ENCODE data around the gene AP2A2. TPM values are rescaled to one million over a fixed set of nuclear protein-coding genes. Genes with fewer than 3 reads are reported as not detected.
A peak's percentile ranks its signal among the peaks of the same experiment; 100 is the strongest.

AP2A2 gene

GRCh38 chr11:1060410-1060809 is 134.7 kb downstream of the AP2A2 start:
- H3K18ac ChIP-seq (ENCODE audit: low read length) = peak overlapping the region; percentile 91
- H3K79me1 ChIP-seq (ENCODE audit: low read depth, low read length) = no peaks in the 10 kb centered on the region
- H2BK12ac ChIP-seq (ENCODE audit: low read length) = no peak overlapping the region
- H4K91ac ChIP-seq (ENCODE audit: low read depth, low read length, poor library complexity) = no peak overlapping the region
- no peak overlapping the region for H2AFZ ChIP-seq (ENCODE audit: low read length)
- H3K27ac ChIP-seq (replicated peaks; ENCODE audit: low read length) = peak overlapping the region; percentile 68
- H3K4me1 ChIP-seq (ENCODE audit: control insufficient read depth in 2 of 2, insufficient read depth in 1 of 2, low read depth in 1 of 2, low read length in 2 of 2) = peaks cover 0 to 9% of the 10 kb centered on the region in 2 donors
- no peak overlapping the region for H2BK120ac ChIP-seq (ENCODE audit: low read depth, low read length)
- DNase-seq (ENCODE audit: low spot score) = peak; percentile 31
- H3K27me3 ChIP-seq (ENCODE audit: control insufficient read depth in 3 of 3, insufficient read depth in 3 of 3, low read depth in 1 of 3, low read length in 3 of 3) = peaks cover 0 to 12% (median 0%) of the 10 kb centered on the region in 3 experiments
- no peak overlapping the region for H2BK5ac ChIP-seq (ENCODE audit: low read length)
- H3K9ac ChIP-seq (ENCODE audit: low read depth, low read length, poor library complexity) = peak overlapping the region; percentile 38
- H3K23ac ChIP-seq (ENCODE audit: low read depth, low read length, poor library complexity) = no peak overlapping the region
- no peak overlapping the region for H2AK5ac ChIP-seq (ENCODE audit: low read depth, low read length)
- no peak overlapping the region for H3K4me3 ChIP-seq (ENCODE audit: low read length in 2 of 2)
- no peak overlapping the region for H4K8ac ChIP-seq (ENCODE audit: low read depth, low read length)
- no CpG with 5 or more reads among the region's 16 CpGs for WGBS, 2 donors (ENCODE audit: extremely low coverage in 2 of 2, insufficient read length in 2 of 2, insufficient replicate concordance in 1 of 2)
- H3K14ac ChIP-seq (ENCODE audit: low read length) = no peak overlapping the region
- no peak overlapping the region for H2BK15ac ChIP-seq (ENCODE audit: low read length)
- no peak overlapping the region for H3K4ac ChIP-seq (ENCODE audit: low read length)
- peaks cover 4 to 8% of the 10 kb centered on the region in 2 donors for H3K9me3 ChIP-seq (replicated peaks in 1 of 2; ENCODE audit: control insufficient read depth in 2 of 2, insufficient read depth in 1 of 2, low read depth in 1 of 2, low read length in 2 of 2)
- H3K4me2 ChIP-seq (ENCODE audit: insufficient read depth, low read length, poor library complexity, severe bottlenecking) = no peak overlapping the region
- no peaks in the 10 kb centered on the region for H3K36me3 ChIP-seq (replicated peaks in 1 of 2; ENCODE audit: control insufficient read depth in 2 of 2, insufficient read depth in 2 of 2, low read length in 2 of 2)

GRCh38 chr11:1060852-1061616 is 135.4 kb downstream of the AP2A2 start:
- no peak for DNase-seq (ENCODE audit: low spot score)
- H3K23ac ChIP-seq (ENCODE audit: low read depth, low read length, poor library complexity) = no peak overlapping the region
- WGBS, 2 donors (ENCODE audit: extremely low coverage in 2 of 2, insufficient read length in 2 of 2, insufficient replicate concordance in 1 of 2) = no CpG with 5 or more reads among the region's 18 CpGs

More at GRCh38 chr11:1060852-1061616, 135.4 kb downstream of the AP2A2 start:
- Histone ChIP-seq H3K4me3 (ENCODE audit: low read length in 2 of 2) (no peak overlapping the region), H3K9ac (ENCODE audit: low read depth, low read length, poor library complexity) (no peak overlapping the region), H2AFZ (ENCODE audit: low read length) (no peak overlapping the region), H2BK12ac (ENCODE audit: low read length) (no peak overlapping the region), H3K9me3 (replicated peaks in 1 of 2; ENCODE audit: control insufficient read depth in 2 of 2, insufficient read depth in 1 of 2, low read depth in 1 of 2, low read length in 2 of 2) (peaks cover 4 to 8% of the 10 kb centered on the region in 2 donors), H3K4me1 (ENCODE audit: control insufficient read depth in 2 of 2, insufficient read depth in 1 of 2, low read depth in 1 of 2, low read length in 2 of 2) (peaks cover 0 to 9% of the 10 kb centered on the region in 2 donors), H2BK15ac (ENCODE audit: low read length) (no peak overlapping the region), H3K79me1 (ENCODE audit: low read depth, low read length) (no peaks in the 10 kb centered on the region), H2BK120ac (ENCODE audit: low read depth, low read length) (no peak overlapping the region), H3K14ac (ENCODE audit: low read length) (no peak overlapping the region), H4K91ac (ENCODE audit: low read depth, low read length, poor library complexity) (no peak overlapping the region), H3K4me2 (ENCODE audit: insufficient read depth, low read length, poor library complexity, severe bottlenecking) (no peak overlapping the region), H3K27ac (replicated peaks; ENCODE audit: low read length) (peak overlapping the region; percentile 68), H3K4ac (ENCODE audit: low read length) (no peak overlapping the region), H3K18ac (ENCODE audit: low read length) (peak overlapping the region; percentile 84), H4K8ac (ENCODE audit: low read depth, low read length) (no peak overlapping the region), H3K36me3 (replicated peaks in 1 of 2; ENCODE audit: control insufficient read depth in 2 of 2, insufficient read depth in 2 of 2, low read length in 2 of 2) (no peaks in the 10 kb centered on the region), H2AK5ac (ENCODE audit: low read depth, low read length) (no peak overlapping the region), H3K27me3 (ENCODE audit: control insufficient read depth in 3 of 3, insufficient read depth in 3 of 3, low read depth in 1 of 3, low read length in 3 of 3) (peaks cover 0 to 8% (median 0%) of the 10 kb centered on the region in 3 experiments), H2BK5ac (ENCODE audit: low read length) (no peak overlapping the region)

Small RNA genes lying within 50 kb of the gene (small RNA-seq; reads per million reads assigned to genes)
- gene RNU6-1025P (ENCODE audit: insufficient read depth) = not detected
